Suprapubic skin (tissue), 3 donors: ENCODE results near the gene RPUSD1.

Experiments
- CTCF ChIP-seq, 2 donors: fragments of 200-600 bp in 1 of 2; fragments of 450-650 bp in 1 of 2; sonication (generic) in 1 of 2; IDR thresholded peaks; one replicate each; pipeline ENCODE4 v1.5.1; 2016 to 2019; ENCODE audit warnings: antibody characterized with exemption in 2 of 2, mild to moderate bottlenecking in 1 of 2, moderate library complexity in 1 of 2
- POLR2A ChIP-seq, 2 donors: fragments of 450-650 bp; IDR thresholded peaks; one replicate each; pipeline ENCODE4 v1.6.1; 2017; ENCODE audit warnings: antibody characterized with exemption in 2 of 2, mild to moderate bottlenecking in 2 of 2, moderate library complexity in 2 of 2

DNA sequence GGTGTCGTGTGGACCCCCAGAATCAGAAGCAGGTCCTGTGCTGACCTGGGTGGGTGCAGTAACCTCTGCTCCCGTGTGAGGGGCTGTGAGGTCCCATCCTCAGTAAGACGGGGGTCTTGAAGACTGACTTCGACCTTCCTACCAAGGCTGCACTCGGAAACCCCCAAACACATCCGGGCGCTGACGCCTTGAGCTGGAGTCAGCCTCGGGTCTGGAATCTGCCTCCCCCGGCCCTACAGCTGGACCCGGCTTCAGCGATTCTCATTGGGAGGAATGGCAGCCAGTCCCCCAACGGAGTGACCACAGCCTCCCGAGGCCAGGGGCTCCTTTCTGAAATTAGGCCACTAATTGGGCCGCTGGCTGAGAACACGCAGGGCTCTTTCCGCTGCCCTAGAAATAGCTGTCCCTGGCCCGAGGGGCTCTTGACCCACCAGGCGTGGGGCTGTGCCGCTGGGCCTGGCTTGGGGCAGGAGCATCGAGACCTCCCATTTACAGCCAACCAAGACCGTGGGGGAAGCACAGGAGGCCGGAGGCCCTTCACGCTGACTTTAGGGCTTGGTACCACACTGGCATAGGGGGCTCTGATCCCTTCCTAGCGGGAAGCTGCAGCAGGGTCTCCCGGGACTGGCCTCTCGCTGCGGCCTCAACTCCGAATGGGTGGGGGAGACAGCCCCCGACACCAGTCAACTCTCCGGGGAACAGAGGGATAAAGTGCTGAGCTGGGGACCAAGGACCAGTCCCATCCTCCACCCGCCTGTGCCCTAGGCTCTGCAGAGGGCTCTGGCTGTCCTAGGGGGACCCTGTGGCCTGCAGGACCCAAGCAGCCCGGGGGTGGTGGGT is 15.0 kb upstream of the RPUSD1 start:
- TF ChIP-seq POLR2A (IDR thresholded peaks at IDR 0.05) (no peak), CTCF (IDR thresholded peaks at IDR 0.05) (no peak)
